ENCODE measurements around the gene MYOG.

The MYOG gene

DNA sequence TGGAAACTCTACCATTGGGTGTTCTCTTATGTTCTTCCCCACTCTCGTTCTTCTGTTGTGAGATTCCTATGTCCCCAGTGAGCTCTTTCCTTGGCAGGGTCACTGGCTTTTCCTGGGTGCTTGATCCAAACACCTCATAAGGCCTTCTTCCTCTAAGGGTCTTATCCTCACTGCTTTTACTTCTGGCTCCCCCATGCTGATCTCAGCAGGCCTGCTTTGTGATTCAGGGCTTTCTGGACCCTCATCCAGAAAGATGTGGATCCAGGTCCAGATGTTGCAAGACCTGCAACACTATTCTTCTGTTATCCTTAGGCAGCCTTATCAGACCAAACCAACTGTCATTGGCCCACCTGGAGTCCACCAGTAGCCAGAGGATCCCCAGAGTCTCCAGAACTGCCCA, 11.2 kb upstream of the MYOG start:
- WGBS: 86% methylated on average over 1 of the region's 1 CpG
- H3K27ac ChIP-seq (ENCODE audit: low read depth, low read length): no peak overlapping the region

GRCh38 chr1:203096566-203096965, 10.8 kb upstream of the MYOG start:
- Histone ChIP-seq H3K27me3 (ENCODE audit: insufficient read depth, low read length) (no peaks in the 10 kb centered on the region), H3K4me3 (ENCODE audit: low read length) (no peak overlapping the region), H3K9me3 (ENCODE audit: insufficient read depth, low read depth, low read length) (peaks cover 23% of the 10 kb centered on the region), H3K27ac (ENCODE audit: low read depth, low read length) (no peak overlapping the region), H3K9ac (ENCODE audit: low read depth, low read length) (no peak overlapping the region), H3K36me3 (ENCODE audit: insufficient read depth, low read length) (no peaks in the 10 kb centered on the region), H3K4me1 (ENCODE audit: insufficient read depth, low read length) (no peaks in the 10 kb centered on the region)

More for the DNA sequence above, 11.2 kb upstream of the MYOG start:
- Histone ChIP-seq H3K9me3 (ENCODE audit: insufficient read depth, low read depth, low read length) (peaks cover 23% of the 10 kb centered on the region), H3K4me3 (ENCODE audit: low read length) (no peak overlapping the region), H3K4me1 (ENCODE audit: insufficient read depth, low read length) (no peaks in the 10 kb centered on the region), H3K9ac (ENCODE audit: low read depth, low read length) (no peak overlapping the region), H3K36me3 (ENCODE audit: insufficient read depth, low read length) (no peaks in the 10 kb centered on the region), H3K27me3 (ENCODE audit: insufficient read depth, low read length) (no peaks in the 10 kb centered on the region)

- WGBS: 83% methylated on average over 1 of the region's 1 CpG
- Histone ChIP-seq H3K27me3 (ENCODE audit: insufficient read depth, low read length) (no peaks in the 10 kb centered on the region), H3K4me1 (ENCODE audit: insufficient read depth, low read length) (no peaks in the 10 kb centered on the region), H3K9me3 (ENCODE audit: insufficient read depth, low read depth, low read length) (peaks cover 23% of the 10 kb centered on the region), H3K4me3 (ENCODE audit: low read length) (no peak overlapping the region), H3K9ac (ENCODE audit: low read depth, low read length) (no peak overlapping the region), H3K36me3 (ENCODE audit: insufficient read depth, low read length) (no peaks in the 10 kb centered on the region), H3K27ac (ENCODE audit: low read depth, low read length) (no peak overlapping the region)
Observed at GRCh38 chr1:203095061-203095690, 9.4 kb upstream of the MYOG start.

GRCh38 chr1:203093754-203094410, 8.1 kb upstream of the MYOG start:
- 91% methylated on average over 1 of the region's 1 CpG for WGBS
- no peak overlapping the region for H3K27ac ChIP-seq (ENCODE audit: low read depth, low read length)
- no peak overlapping the region for H3K9ac ChIP-seq (ENCODE audit: low read depth, low read length)

GRCh38 chr1:203091761-203092330, 6.0 kb upstream of the MYOG start:
- H3K27ac ChIP-seq (ENCODE audit: low read depth, low read length): no peak overlapping the region
- H3K4me1 ChIP-seq (ENCODE audit: insufficient read depth, low read length): no peaks in the 10 kb centered on the region
- H3K4me3 ChIP-seq (ENCODE audit: low read length): no peak overlapping the region
- H3K36me3 ChIP-seq (ENCODE audit: insufficient read depth, low read length): no peaks in the 10 kb centered on the region
- no peak overlapping the region for H3K9ac ChIP-seq (ENCODE audit: low read depth, low read length)
- WGBS: 85% methylated on average over 6 of the region's 6 CpGs
- H3K9me3 ChIP-seq (ENCODE audit: insufficient read depth, low read depth, low read length): peaks cover 23% of the 10 kb centered on the region
- H3K27me3 ChIP-seq (ENCODE audit: insufficient read depth, low read length): no peaks in the 10 kb centered on the region

More at GRCh38 chr1:203093754-203094410, 8.1 kb upstream of the MYOG start:
- no peaks in the 10 kb centered on the region for H3K36me3 ChIP-seq (ENCODE audit: insufficient read depth, low read length)
- H3K4me3 ChIP-seq (ENCODE audit: low read length): no peak overlapping the region
- H3K9me3 ChIP-seq (ENCODE audit: insufficient read depth, low read depth, low read length): peaks cover 23% of the 10 kb centered on the region
- no peaks in the 10 kb centered on the region for H3K4me1 ChIP-seq (ENCODE audit: insufficient read depth, low read length)
- no peaks in the 10 kb centered on the region for H3K27me3 ChIP-seq (ENCODE audit: insufficient read depth, low read length)

- Histone ChIP-seq H3K4me1 (ENCODE audit: insufficient read depth, low read length) (no peaks in the 10 kb centered on the region), H3K4me3 (ENCODE audit: low read length) (no peak overlapping the region), H3K27ac (ENCODE audit: low read depth, low read length) (no peak overlapping the region), H3K9ac (ENCODE audit: low read depth, low read length) (no peak overlapping the region), H3K9me3 (ENCODE audit: insufficient read depth, low read depth, low read length) (peaks cover 23% of the 10 kb centered on the region), H3K36me3 (ENCODE audit: insufficient read depth, low read length) (no peaks in the 10 kb centered on the region), H3K27me3 (ENCODE audit: insufficient read depth, low read length) (no peaks in the 10 kb centered on the region)
- WGBS: 92% methylated on average over 4 of the region's 4 CpGs
Observed at GRCh38 chr1:203091199-203091477, 5.3 kb upstream of the MYOG start.

GRCh38 chr1:203090421-203091198, 4.8 kb upstream of the MYOG start:
- H3K27me3 ChIP-seq (ENCODE audit: insufficient read depth, low read length): no peaks in the 10 kb centered on the region
- no peak overlapping the region for H3K27ac ChIP-seq (ENCODE audit: low read depth, low read length)
- no peaks in the 10 kb centered on the region for H3K4me1 ChIP-seq (ENCODE audit: insufficient read depth, low read length)
- H3K9me3 ChIP-seq (ENCODE audit: insufficient read depth, low read depth, low read length): peaks cover 20% of the 10 kb centered on the region
- H3K9ac ChIP-seq (ENCODE audit: low read depth, low read length): no peak overlapping the region
- 75% methylated on average over 6 of the region's 6 CpGs for WGBS
- no peak overlapping the region for H3K4me3 ChIP-seq (ENCODE audit: low read length)
- H3K36me3 ChIP-seq (ENCODE audit: insufficient read depth, low read length): no peaks in the 10 kb centered on the region

DNA sequence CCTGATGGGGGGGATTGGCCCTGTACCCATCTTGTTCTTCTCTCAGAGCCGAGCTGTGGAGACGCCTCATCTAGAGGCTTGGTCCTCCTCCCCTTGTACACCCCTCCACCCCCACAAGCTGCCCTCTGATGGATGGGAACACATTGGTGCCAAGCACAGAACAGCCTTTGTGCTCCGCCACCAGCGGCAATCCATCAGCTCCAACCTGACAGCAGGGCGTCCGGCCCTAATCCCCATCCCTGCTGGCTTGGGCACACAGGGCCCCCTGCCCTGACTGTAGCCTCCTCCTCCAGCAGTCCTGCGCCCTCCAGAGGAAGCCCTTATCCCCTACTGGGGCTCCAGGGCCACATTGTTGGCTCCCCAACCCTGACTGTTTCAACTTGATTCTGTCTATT, 3.8 kb upstream of the MYOG start:
- H3K27ac ChIP-seq (ENCODE audit: low read depth, low read length): no peak overlapping the region
- 80% methylated on average over 7 of the region's 7 CpGs for WGBS
- H3K36me3 ChIP-seq (ENCODE audit: insufficient read depth, low read length): no peaks in the 10 kb centered on the region
- no peaks in the 10 kb centered on the region for H3K4me1 ChIP-seq (ENCODE audit: insufficient read depth, low read length)
- H3K27me3 ChIP-seq (ENCODE audit: insufficient read depth, low read length): no peaks in the 10 kb centered on the region
- H3K9ac ChIP-seq (ENCODE audit: low read depth, low read length): no peak overlapping the region
- no peak overlapping the region for H3K4me3 ChIP-seq (ENCODE audit: low read length)
- H3K9me3 ChIP-seq (ENCODE audit: insufficient read depth, low read depth, low read length): peaks cover 10% of the 10 kb centered on the region

DNA sequence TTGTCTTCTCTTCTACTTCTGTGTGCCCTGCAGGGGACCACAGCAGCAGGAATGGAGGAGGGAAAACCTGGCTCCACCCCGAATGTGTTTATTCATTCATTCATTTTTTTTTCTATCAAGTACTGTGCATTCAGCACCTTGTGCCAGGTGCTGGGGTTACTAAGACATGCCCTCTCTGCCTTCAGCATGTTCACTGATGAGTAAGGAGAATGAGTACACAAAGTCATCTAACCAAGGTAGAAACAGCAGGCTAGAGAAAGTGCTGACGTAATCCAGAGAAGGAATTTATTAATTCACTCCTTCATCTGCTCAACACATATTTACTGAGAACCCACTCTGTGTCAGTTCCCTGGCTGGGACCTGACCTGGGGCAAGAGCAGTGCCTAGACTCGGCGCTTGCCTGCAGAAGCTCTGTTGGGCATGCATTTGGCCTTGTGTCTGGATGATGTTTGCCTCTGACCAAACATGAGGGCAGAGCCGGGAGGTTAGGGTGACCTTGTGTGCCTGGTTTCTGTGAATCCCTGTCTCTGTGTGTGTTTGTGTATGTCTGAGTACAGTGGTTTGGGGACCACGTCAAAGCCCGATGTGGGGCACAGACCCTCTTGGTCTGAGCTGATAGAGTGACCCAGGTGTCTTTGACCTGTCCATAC, 3.3 kb upstream of the MYOG start:
- H3K9me3 ChIP-seq (ENCODE audit: insufficient read depth, low read depth, low read length): peaks cover 5% of the 10 kb centered on the region; the same call in 1 of the 2 replicates
- no peaks in the 10 kb centered on the region for H3K27me3 ChIP-seq (ENCODE audit: insufficient read depth, low read length)
- no peaks in the 10 kb centered on the region for H3K36me3 ChIP-seq (ENCODE audit: insufficient read depth, low read length)
- no peak overlapping the region for H3K27ac ChIP-seq (ENCODE audit: low read depth, low read length)
- WGBS: 92% methylated on average over 7 of the region's 7 CpGs
- H3K4me1 ChIP-seq (ENCODE audit: insufficient read depth, low read length): no peaks in the 10 kb centered on the region
- no peak overlapping the region for H3K9ac ChIP-seq (ENCODE audit: low read depth, low read length)
- H3K4me3 ChIP-seq (ENCODE audit: low read length): no peak overlapping the region

GRCh38 chr1:203088441-203088840, 2.6 kb upstream of the MYOG start:
- Histone ChIP-seq H3K4me1 (ENCODE audit: insufficient read depth, low read length) (no peaks in the 10 kb centered on the region), H3K36me3 (ENCODE audit: insufficient read depth, low read length) (no peaks in the 10 kb centered on the region), H3K9ac (ENCODE audit: low read depth, low read length) (no peak overlapping the region), H3K27ac (ENCODE audit: low read depth, low read length) (no peak overlapping the region), H3K9me3 (ENCODE audit: insufficient read depth, low read depth, low read length) (no peaks in the 10 kb centered on the region), H3K27me3 (ENCODE audit: insufficient read depth, low read length) (no peaks in the 10 kb centered on the region), H3K4me3 (ENCODE audit: low read length) (no peak overlapping the region)
- 91% methylated on average over 3 of the region's 3 CpGs for WGBS

All from HUES64 (cell line).